ENCODE results near the gene CALD1.

Gene CALD1

DNA sequence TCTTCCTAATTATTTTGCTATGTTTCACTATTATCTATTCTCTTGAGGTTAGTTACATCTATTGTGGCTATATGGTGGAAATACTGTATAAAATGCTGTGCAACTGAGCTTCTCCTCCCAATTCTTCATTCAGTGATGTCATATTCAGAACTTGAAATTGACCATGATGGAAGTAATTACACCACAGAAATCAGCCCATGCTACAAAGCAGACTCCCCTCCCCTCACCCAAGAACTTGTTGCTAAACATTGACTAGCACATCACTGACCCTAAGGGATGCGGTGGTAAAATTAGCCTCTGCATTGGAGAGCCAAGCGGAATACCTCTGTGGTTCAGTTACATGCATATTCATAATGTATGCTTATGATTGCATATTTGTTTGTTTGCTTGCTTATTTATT, 8.8 kb downstream of the CALD1 start:
- no peak for DNase-seq

DNA sequence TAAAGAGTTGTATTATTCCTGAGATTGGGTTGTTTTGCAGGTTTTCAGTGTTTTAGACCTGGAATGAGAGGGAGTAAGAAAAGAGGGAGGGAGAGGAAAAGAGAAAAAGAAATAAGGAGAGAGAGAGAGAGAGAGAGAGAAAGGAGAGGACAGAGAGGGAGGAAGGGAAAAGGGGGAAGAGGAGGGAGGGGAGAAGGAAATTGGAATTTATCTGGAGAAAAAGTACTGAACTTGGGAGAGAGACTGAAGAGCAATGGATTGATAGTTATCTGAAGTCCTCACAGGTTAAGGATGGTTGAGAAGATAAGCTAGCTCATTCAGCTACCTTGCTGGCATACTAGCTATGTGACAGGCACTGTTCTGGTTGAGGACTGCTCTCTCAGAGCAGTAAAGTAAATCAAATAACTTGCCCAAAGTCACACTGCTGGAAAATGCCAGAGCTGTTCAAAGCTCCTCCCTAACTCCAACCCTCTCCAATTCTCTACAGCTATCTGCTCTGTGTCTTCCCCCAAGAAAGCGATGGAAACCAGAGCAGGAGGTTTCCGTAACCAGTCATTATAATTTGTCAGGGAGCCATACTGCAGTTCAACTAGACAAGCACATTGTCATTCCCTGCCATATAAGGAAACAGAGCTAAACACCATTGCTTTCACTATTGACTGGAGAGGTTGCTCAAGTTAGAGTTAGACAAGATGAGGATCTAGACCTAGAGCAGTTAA, 10.7 kb downstream of the CALD1 start:
- no peak for DNase-seq

DNA sequence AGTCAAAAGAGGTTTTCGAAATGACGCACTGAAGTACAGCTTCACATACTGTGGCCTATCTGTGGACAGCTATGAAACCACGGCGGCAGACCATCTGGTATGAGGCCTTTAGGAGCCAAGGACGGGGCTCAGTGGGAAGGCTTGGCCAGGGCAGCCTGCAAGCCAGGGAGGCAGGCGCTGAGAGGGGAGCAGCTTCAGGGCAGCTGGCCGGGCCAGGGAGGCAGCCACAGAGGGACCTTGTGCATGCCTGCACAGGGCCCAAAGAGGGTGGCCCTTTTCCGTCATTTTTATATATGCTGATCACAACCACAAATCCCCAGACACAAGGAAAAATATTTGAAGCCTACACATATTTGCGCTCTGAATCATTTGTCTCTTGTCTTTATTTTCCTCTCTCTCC, 13.5 kb downstream of the CALD1 start:
- no peak for DNase-seq

DNA sequence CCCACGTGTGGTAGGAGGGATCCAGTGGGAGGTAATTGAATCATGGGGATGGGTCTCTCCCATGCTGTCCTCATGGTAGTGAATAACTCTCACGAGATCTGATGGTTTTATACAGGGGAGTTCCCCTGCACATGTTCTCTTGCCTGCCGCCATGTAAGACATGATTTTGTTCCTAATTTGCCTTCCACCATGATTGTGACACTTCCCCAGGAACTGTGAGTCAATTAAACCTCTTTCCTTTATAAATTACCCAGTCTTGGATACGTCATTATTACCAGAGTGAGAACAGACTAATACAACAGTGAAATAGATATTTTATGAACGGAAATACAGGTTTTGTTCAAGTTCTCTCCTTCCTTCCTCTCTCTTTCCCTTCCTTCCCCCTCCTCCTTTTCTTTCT, 15.8 kb downstream of the CALD1 start:
- DNase-seq: no peak

DNA sequence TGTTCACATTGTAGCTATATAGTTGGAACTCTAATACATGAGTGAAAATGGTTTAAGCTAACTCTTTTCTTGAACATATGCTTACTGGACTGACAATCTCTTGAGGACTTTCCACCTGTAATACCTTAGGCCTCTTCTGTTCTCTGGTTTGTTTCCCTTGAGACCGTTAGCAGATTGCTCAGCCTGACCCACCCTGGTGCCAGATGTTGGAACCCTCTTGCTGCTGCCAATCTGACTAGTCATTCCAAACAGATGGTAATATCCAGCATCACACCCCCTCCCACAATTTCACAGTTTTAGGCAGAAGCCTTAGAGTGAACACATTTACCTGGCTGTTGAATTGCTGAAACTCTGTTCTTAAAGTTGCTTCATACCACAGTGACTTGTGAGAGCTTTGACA, 18.7 kb downstream of the CALD1 start:
- no peak for DNase-seq

DNA sequence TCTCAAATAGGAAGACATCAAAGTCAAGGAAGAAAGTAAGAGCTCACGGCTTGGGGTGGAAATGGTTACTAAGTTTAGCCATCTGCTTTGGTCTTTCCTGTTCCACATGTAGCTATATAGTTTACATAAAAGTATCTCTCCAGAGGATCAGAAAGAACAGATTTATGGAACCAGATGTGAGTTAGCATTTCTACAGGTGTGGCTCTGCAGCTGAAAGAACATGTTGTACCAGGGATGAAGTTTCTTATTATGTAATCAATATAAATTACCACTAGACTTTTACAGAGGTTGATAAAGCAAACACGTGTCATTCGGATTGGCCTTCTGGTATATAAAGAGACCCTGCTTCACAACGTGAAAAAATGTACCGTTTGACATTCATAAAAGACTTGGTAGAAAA, 19.9 kb downstream of the CALD1 start:
- DNase-seq: no peak

DNA sequence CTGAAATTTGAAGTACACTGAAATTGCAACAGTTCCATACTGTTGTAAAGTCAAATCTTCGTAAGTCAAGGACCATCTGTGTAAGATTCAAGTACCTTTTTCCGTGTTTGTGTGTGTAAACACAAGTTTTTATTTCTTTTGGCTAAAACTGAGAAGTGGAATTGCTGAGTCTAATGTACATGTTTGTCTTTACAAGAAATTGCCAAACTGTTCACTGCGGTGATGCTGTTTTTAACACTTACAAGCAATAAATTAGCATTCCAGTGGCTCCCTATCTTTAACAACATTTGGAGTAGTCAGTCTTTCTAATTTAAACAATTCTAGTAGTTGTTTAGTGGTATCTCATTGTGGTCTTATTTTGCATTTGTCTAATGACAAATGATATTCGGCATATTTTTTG, 23.3 kb downstream of the CALD1 start:
- no peak for DNase-seq

DNA sequence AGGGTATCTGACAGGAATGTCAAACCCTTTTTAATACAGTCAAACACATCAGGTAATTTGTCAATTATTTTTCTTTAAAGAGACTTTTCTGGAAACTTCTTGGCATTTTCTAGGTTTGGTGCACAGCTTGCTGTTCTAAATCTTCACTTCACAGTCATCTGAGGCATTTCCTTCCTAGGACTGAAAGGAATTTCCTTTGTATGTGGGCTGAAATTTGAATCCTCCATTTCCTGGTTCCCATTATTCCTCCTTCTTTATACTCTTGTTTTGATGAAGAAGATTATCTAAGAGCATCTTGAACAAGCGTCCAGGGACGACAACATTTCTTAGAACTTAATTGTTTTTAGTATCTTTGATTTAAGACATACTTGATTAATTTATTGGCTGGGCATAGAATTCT, 24.9 kb downstream of the CALD1 start:
- no peak for DNase-seq

DNA sequence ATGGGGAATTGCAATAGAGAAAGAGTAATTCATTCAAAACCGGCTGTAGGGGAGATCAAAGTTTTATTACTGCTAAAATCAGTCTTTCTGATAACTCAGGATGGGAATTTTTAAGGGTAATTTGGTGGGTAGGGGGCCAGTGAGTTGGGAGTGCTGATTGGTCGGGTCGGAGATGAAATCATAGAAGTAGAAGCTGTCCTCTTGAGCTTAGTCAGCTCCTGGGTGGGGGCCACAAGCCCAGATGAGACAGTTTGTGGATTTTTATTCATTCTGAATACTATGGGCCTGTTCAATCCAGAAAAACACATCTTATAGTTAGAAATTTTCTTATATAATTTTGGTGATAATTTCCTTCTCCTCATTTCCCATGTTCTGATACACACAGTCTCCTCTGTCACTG, 25.4 kb downstream of the CALD1 start:
- no peak for DNase-seq

DNA sequence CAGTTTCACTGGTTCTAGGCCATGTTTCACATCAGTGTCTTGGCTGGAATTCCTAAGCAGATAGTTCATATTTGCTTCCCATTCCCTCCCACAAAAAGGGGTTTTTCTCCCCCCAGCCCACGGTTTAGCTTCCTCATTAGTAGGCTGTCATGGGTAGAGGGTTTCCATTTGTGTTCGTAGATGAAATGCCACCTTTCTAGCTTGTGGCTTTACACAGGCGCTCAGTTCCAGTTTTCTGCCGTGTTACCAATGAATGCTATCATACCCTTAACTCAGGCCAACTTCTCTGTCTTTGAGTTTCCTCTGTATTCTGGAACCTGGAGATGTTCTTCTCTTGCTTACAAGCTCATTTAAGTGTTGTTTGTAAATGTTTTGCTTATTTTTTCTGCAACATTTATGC, 26.8 kb downstream of the CALD1 start:
- DNase-seq: no peak

DNA sequence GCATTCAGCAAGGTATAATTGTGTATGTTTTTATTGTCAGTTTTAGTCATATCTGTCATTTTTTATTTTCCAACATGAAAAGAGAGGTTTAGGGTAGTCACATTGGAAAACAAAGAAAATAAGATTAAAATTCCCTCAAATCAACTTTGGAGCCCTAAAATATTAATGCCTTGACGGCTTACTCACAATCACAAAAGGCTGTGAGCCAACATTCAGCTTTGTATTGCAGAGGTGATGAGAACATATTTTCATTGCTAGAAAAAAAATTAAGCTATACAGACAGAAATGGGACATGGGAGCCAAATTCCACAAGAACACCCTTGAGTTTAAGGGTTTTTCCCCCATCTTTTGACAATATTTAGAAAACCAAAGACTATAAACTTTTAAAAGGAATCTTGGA, 30.2 kb downstream of the CALD1 start:
- no peak for DNase-seq

DNA sequence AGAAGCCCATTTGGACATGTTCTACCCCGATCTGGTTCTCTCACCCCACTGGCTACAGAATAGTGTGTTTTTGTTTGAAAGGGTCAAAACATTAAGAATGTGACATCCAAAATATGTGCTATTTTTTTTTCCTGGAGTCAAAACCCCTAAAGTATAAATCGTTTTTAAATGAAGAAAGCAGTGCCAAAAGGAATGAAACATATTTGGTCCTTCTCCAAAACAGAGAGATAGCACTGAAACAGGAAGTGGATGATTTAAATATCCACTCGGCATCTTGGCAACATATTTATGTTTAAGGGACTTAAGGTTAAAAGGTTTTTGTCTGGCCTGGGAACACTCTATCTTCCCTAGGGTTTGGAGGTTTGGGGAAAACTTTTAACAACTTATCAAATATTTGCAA, 32.3 kb downstream of the CALD1 start:
- no peak for DNase-seq

DNA sequence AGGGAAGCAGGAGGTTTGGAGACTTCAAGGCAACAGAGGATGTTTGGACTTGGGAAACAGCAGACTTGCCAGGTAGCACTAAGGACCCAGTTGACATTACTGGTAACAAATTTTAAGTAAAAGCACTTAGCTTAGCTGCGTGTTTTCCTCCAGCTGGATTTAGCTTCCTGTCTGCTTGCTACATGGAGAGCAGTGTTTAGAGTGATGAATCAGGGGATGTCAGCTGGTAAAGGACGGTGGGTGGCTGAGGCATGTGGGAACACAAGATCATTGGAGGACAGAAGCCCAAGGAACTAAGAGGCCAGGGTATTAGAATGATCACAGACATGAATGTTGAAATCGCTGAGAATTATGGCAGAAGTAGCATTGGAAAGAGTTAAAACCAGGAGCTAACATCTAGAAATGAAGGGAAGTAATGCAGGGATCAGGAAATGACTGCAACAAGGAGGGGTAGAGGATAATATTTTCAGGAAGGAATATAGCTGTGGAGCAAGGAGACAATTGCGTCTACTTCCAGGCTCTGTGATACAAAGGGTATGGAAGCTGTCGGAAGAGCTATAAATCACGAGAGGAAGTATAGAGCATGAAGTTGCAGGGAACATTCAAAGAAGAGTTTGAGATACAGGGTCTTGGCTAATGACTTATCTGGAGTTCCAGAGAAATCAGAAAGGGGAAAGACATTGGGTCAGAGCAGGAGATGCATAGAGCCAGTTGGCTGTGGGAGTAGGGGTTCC, 34.4 kb downstream of the CALD1 start:
- no peak for DNase-seq

DNA sequence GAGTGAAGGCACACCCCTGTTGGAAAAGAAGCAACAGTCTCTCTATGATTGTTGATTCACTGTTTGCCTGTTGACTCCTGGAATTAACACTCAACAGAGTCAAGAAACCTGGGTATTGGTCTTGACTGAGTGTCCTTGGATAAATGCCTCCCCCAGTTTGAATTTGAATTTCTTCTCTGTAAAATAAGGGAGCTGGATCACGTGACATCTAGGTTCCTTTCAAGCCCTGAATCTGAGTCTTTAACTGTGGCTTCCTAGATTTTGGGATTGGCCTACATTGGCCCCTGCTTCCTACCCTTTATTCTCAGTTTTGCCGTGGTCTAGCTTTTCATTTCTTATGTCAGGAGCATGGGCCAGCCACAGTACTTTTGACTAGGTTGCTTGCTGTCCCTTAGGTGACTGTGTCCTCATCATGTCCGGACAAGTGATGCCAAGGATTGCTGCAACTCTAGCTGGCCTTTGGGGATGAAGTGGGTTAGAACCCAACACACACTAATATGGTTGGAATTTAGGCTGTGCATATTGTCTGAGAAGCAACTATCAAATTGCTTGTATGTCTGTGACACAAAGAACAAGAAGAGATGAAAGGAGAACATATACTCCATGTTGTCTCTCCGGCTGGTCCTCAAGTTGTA, 35.4 kb downstream of the CALD1 start:
- no peak for DNase-seq

DNA sequence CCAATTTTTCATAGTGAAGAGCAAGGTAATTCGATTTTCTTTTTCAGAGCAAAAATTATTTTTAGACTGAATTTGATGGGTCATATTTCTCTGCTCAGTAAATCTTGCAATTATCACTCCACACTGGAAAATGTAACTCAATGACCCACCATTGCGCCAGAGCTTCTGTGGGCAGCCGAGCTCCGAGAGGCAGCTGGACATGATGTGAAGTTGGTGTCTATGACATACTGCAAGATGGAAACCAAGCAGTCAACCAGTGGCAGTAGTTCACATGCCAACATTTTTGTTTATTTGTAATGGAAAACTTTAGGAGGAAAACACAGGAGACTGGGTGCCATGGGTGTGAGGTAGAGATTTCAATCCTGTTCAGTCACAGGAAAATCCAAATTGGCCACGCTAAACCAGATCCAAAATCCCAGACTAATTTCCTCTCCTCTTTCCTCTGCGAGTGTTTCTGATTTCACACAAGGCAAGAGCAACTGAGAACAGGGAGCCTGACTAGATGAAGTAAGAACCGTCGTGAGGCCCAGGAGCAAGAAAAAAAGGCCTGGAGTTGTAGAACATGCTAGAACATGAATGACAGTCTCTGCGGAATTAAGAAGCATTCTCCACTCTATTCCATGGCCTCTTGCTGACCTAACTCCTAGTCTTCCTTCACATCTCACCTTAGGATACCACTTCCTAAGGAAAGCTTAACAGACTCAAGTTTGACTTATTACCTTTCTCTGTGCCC, 39.3 kb downstream of the CALD1 start:
- DNase-seq: no peak

DNA sequence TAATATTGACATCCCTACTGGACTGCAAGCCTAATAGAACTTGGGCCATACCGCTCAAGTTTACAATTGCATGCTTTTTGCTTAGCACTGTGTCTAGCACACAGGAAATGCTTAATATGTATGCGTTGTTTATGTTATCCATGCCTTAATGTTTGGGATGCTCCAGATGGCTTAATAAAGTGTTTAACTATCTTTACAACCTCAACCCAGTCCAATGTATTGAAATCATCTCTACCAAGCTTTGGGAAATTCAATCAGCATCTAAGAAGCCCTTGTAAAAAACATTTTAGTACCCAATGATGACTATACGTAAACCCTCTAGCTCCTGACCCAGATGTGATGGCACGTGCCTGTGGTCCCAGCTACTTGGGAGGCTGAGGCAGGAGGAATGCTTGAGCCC, 40.0 kb downstream of the CALD1 start:
- no peak for DNase-seq

DNA sequence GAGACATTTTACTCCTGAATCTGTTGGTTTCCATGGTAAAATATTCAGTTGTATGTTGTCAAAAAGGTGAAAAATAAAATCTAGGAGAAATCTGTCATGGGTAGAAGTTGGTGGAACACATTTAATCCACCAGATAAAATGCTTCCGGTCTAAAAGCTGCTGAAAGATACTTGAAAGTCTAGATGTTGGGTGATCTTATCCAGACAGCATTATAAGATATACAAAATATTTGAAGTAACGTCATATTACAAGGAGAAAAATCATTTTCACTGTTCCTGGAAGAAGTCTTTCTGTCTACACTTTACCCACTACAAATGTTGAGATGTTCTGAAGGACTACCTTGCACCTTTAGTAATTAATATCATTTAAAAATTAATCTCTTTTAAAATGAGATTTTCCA, 40.9 kb downstream of the CALD1 start:
- DNase-seq: no peak

DNA sequence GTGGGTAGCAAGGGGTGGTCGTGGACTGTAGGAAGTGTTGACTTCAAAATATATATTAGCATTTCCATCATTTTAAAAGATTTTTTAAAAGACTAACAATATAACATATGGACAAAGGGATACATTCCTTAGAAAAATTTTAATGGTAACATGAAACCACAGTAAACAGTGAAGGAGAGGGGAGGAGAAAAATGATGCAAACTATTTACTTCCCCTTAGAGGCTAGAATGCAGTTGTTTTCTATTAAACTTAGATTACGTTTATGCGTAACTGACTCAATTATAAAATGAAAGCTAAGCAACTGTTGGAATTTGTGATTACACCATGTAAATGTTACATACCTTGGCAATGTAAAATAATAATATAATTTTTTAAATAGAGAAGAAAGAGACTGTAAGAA, 41.3 kb downstream of the CALD1 start:
- no peak for DNase-seq

DNA sequence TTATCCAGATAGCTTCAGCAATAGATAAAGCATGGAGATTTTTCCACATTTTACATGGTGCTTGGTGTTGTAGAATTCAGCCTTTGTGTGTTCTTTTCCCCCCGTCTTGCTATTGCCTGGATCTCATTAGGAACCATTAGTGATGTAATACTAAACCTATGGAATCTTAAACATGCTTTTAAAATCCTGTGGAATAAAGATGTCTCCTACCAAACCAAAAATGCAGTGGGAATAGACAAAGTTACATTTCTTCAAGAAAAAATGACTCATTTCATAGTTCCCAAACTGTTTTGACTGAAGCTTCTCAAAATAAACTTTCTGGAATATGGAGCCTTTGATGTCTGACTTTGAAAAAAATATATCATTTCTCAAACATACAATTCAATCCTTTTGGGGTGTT, 44.0 kb downstream of the CALD1 start:
- no peak for DNase-seq

DNA sequence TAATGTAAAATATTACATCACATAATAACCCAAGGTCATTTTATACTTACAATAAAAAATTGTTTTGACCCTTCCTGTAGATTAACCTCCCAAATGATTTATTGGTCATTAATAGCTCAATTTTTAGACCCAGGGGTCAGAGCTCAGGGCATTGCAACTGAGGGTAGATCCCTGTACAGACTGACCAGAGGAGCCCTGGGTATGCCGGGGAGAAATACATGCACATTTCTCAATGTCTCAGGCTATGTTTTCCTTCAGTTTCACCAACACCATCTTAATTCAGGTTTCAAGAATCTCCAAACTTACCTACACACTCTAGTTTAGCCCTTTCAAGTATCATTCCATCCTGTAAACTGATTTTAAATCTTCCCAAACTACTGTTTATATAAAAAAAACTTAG, 46.2 kb downstream of the CALD1 start:
- DNase-seq: no peak

DNA sequence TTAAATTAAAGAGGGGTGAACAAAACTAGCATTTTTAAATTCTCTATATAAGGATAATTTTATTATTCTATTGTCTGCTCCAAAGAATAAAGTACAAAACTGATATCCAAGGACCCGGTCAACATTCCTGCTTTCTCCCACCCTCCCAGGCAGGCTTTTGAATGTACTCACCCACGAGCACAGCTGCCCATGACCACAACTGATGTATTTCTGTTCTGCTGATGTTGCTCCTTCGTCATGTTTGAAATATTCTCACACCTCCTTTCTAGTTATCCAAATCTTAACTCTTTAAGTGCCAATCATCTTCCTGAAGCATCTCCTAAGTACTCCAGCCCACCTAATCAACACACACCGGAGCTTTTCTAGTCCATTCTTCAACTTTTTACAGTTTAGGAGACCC, 46.7 kb downstream of the CALD1 start:
- DNase-seq: no peak

DNA sequence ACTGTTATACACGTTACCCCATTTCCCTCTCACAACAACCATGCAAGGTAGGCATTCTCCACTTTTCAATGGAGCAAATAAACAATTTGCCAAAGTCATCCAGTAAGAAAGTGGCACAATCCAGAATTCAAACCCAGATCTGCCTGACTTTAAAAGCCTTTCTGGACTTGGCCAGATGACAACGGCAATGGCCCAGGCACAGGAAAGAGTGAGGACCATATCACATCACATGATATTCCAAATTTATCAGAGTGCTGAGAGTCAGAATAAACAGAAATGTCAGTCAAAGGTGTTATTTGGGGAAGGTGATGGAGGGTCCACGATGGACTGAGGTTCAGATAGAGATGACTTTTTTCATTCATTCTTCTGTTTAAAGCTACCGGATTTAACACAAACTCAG, 48.0 kb downstream of the CALD1 start:
- DNase-seq: no peak

DNA sequence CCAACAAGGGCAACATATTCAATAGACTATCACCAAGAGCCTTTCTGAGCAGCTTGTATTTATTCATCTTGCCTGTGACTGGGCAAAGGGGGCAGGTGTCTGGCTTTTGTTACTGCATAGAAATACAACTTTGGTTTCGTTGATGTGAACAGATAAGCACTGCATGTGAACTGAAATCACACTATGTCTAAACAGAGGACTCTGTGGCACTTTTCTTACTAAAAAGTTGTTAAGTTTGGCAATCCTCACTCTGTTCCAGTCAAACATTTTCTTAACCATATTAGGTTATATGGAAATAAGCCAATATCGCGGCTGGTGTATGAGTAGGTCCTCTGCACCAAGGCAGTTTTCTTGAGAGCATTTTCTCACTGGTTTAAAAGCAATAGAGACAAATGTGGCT, 48.5 kb downstream of the CALD1 start:
- no peak for DNase-seq

DNA sequence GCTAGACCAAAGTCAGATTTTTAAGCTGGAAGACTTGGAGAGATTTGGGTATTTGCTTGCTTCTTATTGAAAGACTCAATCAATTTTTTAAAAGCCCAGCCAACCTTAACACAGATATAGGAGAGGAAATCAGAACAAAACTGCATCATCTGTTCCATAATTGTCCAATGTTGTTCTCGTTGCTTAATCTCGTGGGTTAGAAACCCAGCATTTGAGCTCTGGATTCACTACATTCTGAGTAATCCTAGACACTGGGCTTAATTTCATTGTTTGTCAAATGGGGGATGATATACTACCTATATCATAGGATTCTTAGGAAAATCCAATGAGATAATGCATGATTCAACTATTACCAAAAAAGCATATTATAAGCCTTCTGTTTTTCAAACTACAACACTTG, 48.9 kb downstream of the CALD1 start:
- no peak for DNase-seq
